Measurements from ENCODE around the gene MEOX1.

Gene MEOX1

GRCh38 chr17:43648916-43649315 is 12.8 kb downstream of the MEOX1 start:
- no peak for ATAC-seq
- no peaks in the 10 kb centered on the region for H3K4me1 Mint-ChIP-seq

GRCh38 chr17:43645765-43646481 is 15.8 kb downstream of the MEOX1 start:
- ATAC-seq: no peak
- DNase-seq (ENCODE audit: low spot score in 2 of 2): no peak
- no peaks in the 10 kb centered on the region for H3K9me3 Mint-ChIP-seq
- H3K27ac Mint-ChIP-seq: no peak overlapping the region
- H3K4me1 Mint-ChIP-seq: no peaks in the 10 kb centered on the region
- no peaks in the 10 kb centered on the region for H3K36me3 Mint-ChIP-seq
- no peak overlapping the region for H3K4me3 Mint-ChIP-seq

More at GRCh38 chr17:43648916-43649315, 12.8 kb downstream of the MEOX1 start:
- Mint-ChIP-seq H3K9me3 (no peaks in the 10 kb centered on the region), H3K27ac (no peak overlapping the region), H3K36me3 (no peaks in the 10 kb centered on the region), H3K4me3 (no peak overlapping the region)
- DNase-seq (ENCODE audit: low spot score in 2 of 2): no peak

- Mint-ChIP-seq H3K9me3 (no peaks in the 10 kb centered on the region), H3K4me1 (no peaks in the 10 kb centered on the region), H3K27ac (no peak overlapping the region), H3K36me3 (no peaks in the 10 kb centered on the region), H3K4me3 (no peak overlapping the region)
- no peak for DNase-seq (ENCODE audit: low spot score in 2 of 2)
- ATAC-seq: no peak
Observed at GRCh38 chr17:43645450-43645764, 16.3 kb downstream of the MEOX1 start.

GRCh38 chr17:43644081-43644480 is 17.6 kb downstream of the MEOX1 start:
- Mint-ChIP-seq H3K9me3 (no peaks in the 10 kb centered on the region), H3K36me3 (no peaks in the 10 kb centered on the region), H3K4me1 (no peaks in the 10 kb centered on the region), H3K4me3 (no peak overlapping the region), H3K27ac (no peak overlapping the region)
- ATAC-seq (no peak), DNase-seq (ENCODE audit: low spot score in 2 of 2) (no peak)

- no peak for ATAC-seq
- Mint-ChIP-seq H3K36me3 (no peaks in the 10 kb centered on the region), H3K27ac (no peak overlapping the region), H3K9me3 (no peaks in the 10 kb centered on the region), H3K4me1 (no peaks in the 10 kb centered on the region), H3K4me3 (no peak overlapping the region)
- DNase-seq (ENCODE audit: low spot score in 2 of 2): no peak
Observed at GRCh38 chr17:43641416-43641815, 20.3 kb downstream of the MEOX1 start.

- Mint-ChIP-seq H3K27ac (no peak overlapping the region), H3K9me3 (no peaks in the 10 kb centered on the region), H3K4me1 (no peaks in the 10 kb centered on the region)
Observed at GRCh38 chr17:43640491-43641252, 21.1 kb downstream of the MEOX1 start.

GRCh38 chr17:43637563-43638323 is 24.0 kb downstream of the MEOX1 start:
- Mint-ChIP-seq H3K4me1 (no peaks in the 10 kb centered on the region), H3K36me3 (no peaks in the 10 kb centered on the region), H3K4me3 (no peak overlapping the region), H3K9me3 (no peaks in the 10 kb centered on the region), H3K27ac (no peak overlapping the region)
- DNase-seq (ENCODE audit: low spot score in 2 of 2) (no peak), ATAC-seq (no peak)

More at GRCh38 chr17:43640491-43641252, 21.1 kb downstream of the MEOX1 start:
- Mint-ChIP-seq H3K36me3 (no peaks in the 10 kb centered on the region), H3K4me3 (no peak overlapping the region)
- no peak for DNase-seq (ENCODE audit: low spot score in 2 of 2)
- no peak for ATAC-seq

- no peak overlapping the region for H3K4me3 Mint-ChIP-seq
- H3K27ac Mint-ChIP-seq: no peak overlapping the region
- ATAC-seq (no peak), DNase-seq (ENCODE audit: low spot score in 2 of 2) (no peak)
- H3K36me3 Mint-ChIP-seq: no peaks in the 10 kb centered on the region
- no peaks in the 10 kb centered on the region for H3K4me1 Mint-ChIP-seq
- H3K9me3 Mint-ChIP-seq: no peaks in the 10 kb centered on the region
Observed at GRCh38 chr17:43636426-43636825, 25.3 kb downstream of the MEOX1 start.

- H3K36me3 Mint-ChIP-seq: no peaks in the 10 kb centered on the region
- H3K4me3 Mint-ChIP-seq: no peak overlapping the region
- no peaks in the 10 kb centered on the region for H3K4me1 Mint-ChIP-seq
- H3K27ac Mint-ChIP-seq: no peak overlapping the region
- no peaks in the 10 kb centered on the region for H3K9me3 Mint-ChIP-seq
- DNase-seq (ENCODE audit: low spot score in 2 of 2) (no peak), ATAC-seq (no peak)
Observed at GRCh38 chr17:43634591-43635125, 27.1 kb downstream of the MEOX1 start.

GRCh38 chr17:43632221-43632620 is 29.5 kb downstream of the MEOX1 start:
- H3K36me3 Mint-ChIP-seq: no peaks in the 10 kb centered on the region
- H3K4me3 Mint-ChIP-seq: no peak overlapping the region
- H3K27ac Mint-ChIP-seq: no peak overlapping the region
- no peaks in the 10 kb centered on the region for H3K4me1 Mint-ChIP-seq
- ATAC-seq (no peak), DNase-seq (ENCODE audit: low spot score in 2 of 2) (no peak)
- H3K9me3 Mint-ChIP-seq: no peaks in the 10 kb centered on the region

GRCh38 chr17:43631429-43631828 is 30.3 kb downstream of the MEOX1 start:
- H3K36me3 Mint-ChIP-seq: no peaks in the 10 kb centered on the region
- no peaks in the 10 kb centered on the region for H3K9me3 Mint-ChIP-seq
- H3K4me1 Mint-ChIP-seq: no peaks in the 10 kb centered on the region
- ATAC-seq (no peak), DNase-seq (ENCODE audit: low spot score in 2 of 2) (no peak)
- no peak overlapping the region for H3K4me3 Mint-ChIP-seq
- H3K27ac Mint-ChIP-seq: no peak overlapping the region

GRCh38 chr17:43628089-43628650 is 33.6 kb downstream of the MEOX1 start:
- Mint-ChIP-seq H3K4me3 (no peak overlapping the region), H3K27ac (no peak overlapping the region), H3K4me1 (no peaks in the 10 kb centered on the region), H3K36me3 (no peaks in the 10 kb centered on the region), H3K9me3 (no peaks in the 10 kb centered on the region)
- ATAC-seq (no peak), DNase-seq (ENCODE audit: low spot score in 2 of 2) (no peak)

GRCh38 chr17:43627653-43628052 is 34.1 kb downstream of the MEOX1 start:
- H3K27ac Mint-ChIP-seq: no peak overlapping the region
- H3K9me3 Mint-ChIP-seq: no peaks in the 10 kb centered on the region
- DNase-seq (ENCODE audit: low spot score in 2 of 2): no peak
- no peaks in the 10 kb centered on the region for H3K36me3 Mint-ChIP-seq
- no peaks in the 10 kb centered on the region for H3K4me1 Mint-ChIP-seq
- no peak overlapping the region for H3K4me3 Mint-ChIP-seq
- ATAC-seq: no peak

GRCh38 chr17:43626023-43626422 is 35.7 kb downstream of the MEOX1 start:
- Mint-ChIP-seq H3K9me3 (no peaks in the 10 kb centered on the region), H3K4me1 (no peaks in the 10 kb centered on the region)
- no peak for DNase-seq (ENCODE audit: low spot score in 2 of 2)

GRCh38 chr17:43625606-43626005 is 36.1 kb downstream of the MEOX1 start:
- H3K9me3 Mint-ChIP-seq: no peaks in the 10 kb centered on the region
- H3K4me3 Mint-ChIP-seq: no peak overlapping the region
- H3K36me3 Mint-ChIP-seq: no peaks in the 10 kb centered on the region
- H3K27ac Mint-ChIP-seq: no peak overlapping the region
- ATAC-seq: no peak
- no peaks in the 10 kb centered on the region for H3K4me1 Mint-ChIP-seq
- DNase-seq (ENCODE audit: low spot score in 2 of 2): no peak

More at GRCh38 chr17:43626023-43626422, 35.7 kb downstream of the MEOX1 start:
- no peak overlapping the region for H3K4me3 Mint-ChIP-seq
- H3K27ac Mint-ChIP-seq: no peak overlapping the region
- no peaks in the 10 kb centered on the region for H3K36me3 Mint-ChIP-seq
- no peak for ATAC-seq

Measured in stimulated activated effector memory CD8-positive, alpha-beta T cell treated with anti-CD3 and anti-CD28 coated beads, Interleukin-12 subunit alpha, Interleukin-12 subunit beta, amount 100 ng/mL, for 72 hours (primary cell).